OCI-LY7 (cell line): ENCODE data around the gene DNAH5. TPM values are rescaled to one million over a fixed set of nuclear protein-coding genes. Genes with fewer than 3 reads are reported as not detected.

Experiments used
- BruUV-seq: library from RNA; stranded (reverse); fragments of 400-500 nt; replicated peaks from 2 replicates; lab custom pipeline; 2021; lab: Mats Ljungman, UMichigan
- CTCF ChIA-PET: fragments of 300-600 bp; sonication (Branson Sonifier 250); formaldehyde crosslinking; loops from one replicate; lab custom pipeline; 2022; ENCODE audit warnings: antibody characterized with exemption; ENCODE audit not compliant: unreplicated experiment; lab: Charles Lee
- POLR2A ChIA-PET: fragments of 300-600 bp; sonication (Branson Sonifier 250); formaldehyde crosslinking; loops from one replicate; lab custom pipeline; 2022; ENCODE audit warnings: antibody characterized with exemption; lab: Charles Lee
- DNase-seq: peaks from one replicate; pipeline ENCODE4 v3.0.0-alpha.2; 2015; ENCODE audit warnings: low spot score
- H2AFZ ChIP-seq: fragments of 200-600 bp; sonication (generic), shearing (Covaris generic); 2 replicates; pipeline ENCODE4 v1.6.1; 2014; ENCODE audit warnings: mild to moderate bottlenecking, antibody characterized with exemption, low read length, moderate library complexity
- H3K27ac ChIP-seq: fragments of 200-600 bp; sonication (generic); 2 replicates; pipeline ENCODE4 v1.5.1; 2014; ENCODE audit warnings: mixed run types, low read depth, mild to moderate bottlenecking, moderate library complexity, low read length, inconsistent platforms; ENCODE audit not compliant: poor library complexity, severe bottlenecking
- H3K36me3 ChIP-seq: fragments of 200-600 bp; sonication (generic); 2 replicates; pipeline ENCODE4 v1.6.1; 2014; ENCODE audit warnings: mild to moderate bottlenecking, antibody characterized with exemption, low read length, moderate library complexity, mixed read lengths; ENCODE audit not compliant: insufficient read depth
- H3K4me1 ChIP-seq: fragments of 200-600 bp; sonication (generic); 2 replicates; pipeline ENCODE4 v1.5.1; 2014; ENCODE audit warnings: mild to moderate bottlenecking, low read length; ENCODE audit not compliant: insufficient read depth, poor library complexity, severe bottlenecking
- H3K4me2 ChIP-seq: fragments of 200-600 bp; sonication (generic); 2 replicates; pipeline ENCODE4 v1.6.1; 2014; ENCODE audit warnings: mild to moderate bottlenecking, low read length
- H3K4me3 ChIP-seq: fragments of 200-600 bp; sonication (generic); 2 replicates; pipeline ENCODE4 v1.5.1; 2014; ENCODE audit warnings: mild to moderate bottlenecking, low read depth, low read length; ENCODE audit not compliant: poor library complexity, severe bottlenecking
- H3K79me2 ChIP-seq: fragments of 200-600 bp; sonication (generic); 2 replicates; pipeline ENCODE4 v1.6.1; 2016; ENCODE audit warnings: low read depth, mild to moderate bottlenecking, low read length, moderate library complexity, mixed read lengths; ENCODE audit not compliant: insufficient read depth
- H3K9me2 ChIP-seq: fragments of 200-600 bp; sonication (generic); 2 replicates; pipeline ENCODE4 v1.6.1; 2016; ENCODE audit warnings: mild to moderate bottlenecking, low read length, mixed read lengths; ENCODE audit not compliant: insufficient read depth
- H3K9me3 ChIP-seq: fragments of 200-600 bp; sonication (generic); 2 replicates; pipeline ENCODE4 v1.6.1; 2014; ENCODE audit warnings: mild to moderate bottlenecking, mixed run types, low read length, mixed read lengths
- H4K20me1 ChIP-seq: fragments of 200-600 bp; sonication (generic); 2 replicates; pipeline ENCODE4 v1.6.1; 2014; ENCODE audit warnings: mild to moderate bottlenecking, antibody characterized with exemption, low read length, moderate library complexity, mixed read lengths; ENCODE audit not compliant: insufficient read depth
- EZH2phosphoT487 ChIP-seq: fragments of 200-600 bp; sonication (generic); IDR thresholded peaks from 2 replicates; pipeline ENCODE4 v1.6.1; 2018; ENCODE audit warnings: low read depth, borderline replicate concordance, mild to moderate bottlenecking, mixed run types, antibody characterized with exemption, low read length, moderate library complexity, mixed read lengths
- intact Hi-C: fragments of 100-400 bp; cut with micrococcal nuclease; formaldehyde crosslinking; loops from one replicate; pipeline ENCODE4 v1.10.0; 2022; ENCODE audit not compliant: unreplicated experiment
- total RNA-seq, 2 experiments: library from RNA; depleted of rRNA in 1 of 2; stranded (reverse); fragments of >200 nt in 1 of 2; shearing (Covaris generic) in 1 of 2; gene quantifications; 2 replicates each; pipeline ENCODE4 v1.2.3, GENCODE V29; 2014 to 2022
- TF ChIP-seq, protein P1 (sequence below): fragments of 200-600 bp; sonication (generic); conservative IDR thresholded peaks from 2 replicates; pipeline ENCODE4 v1.5.1; 2014; ENCODE audit warnings: mild to moderate bottlenecking, antibody characterized with exemption, low read length, moderate library complexity, mixed read lengths

DNAH5 gene
- total RNA-seq, 2 experiments from 2014 or later = 0.06 TPM; not detected in 1

DNA sequence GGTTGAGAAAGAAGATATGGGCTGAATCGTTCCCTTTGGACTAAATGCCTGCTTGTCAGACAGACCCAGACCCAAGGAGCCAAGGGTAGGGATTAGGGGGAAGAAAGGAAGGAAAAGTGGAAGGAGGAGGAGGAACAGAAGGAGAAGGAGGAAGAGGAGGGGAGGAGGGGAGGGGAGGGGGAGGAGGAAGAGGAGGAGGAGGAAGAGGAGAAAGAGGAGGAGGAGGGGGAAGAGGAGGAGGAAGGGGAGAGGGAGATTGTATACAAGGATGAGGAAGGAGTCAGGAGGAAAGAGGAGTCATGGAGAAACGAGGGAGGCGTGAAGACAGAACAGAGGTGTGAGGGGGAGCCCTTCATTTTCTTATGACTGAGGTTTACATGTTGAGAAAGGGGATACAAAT lies 46.9 kb upstream of the DNAH5 start:
- Histone ChIP-seq H3K79me2 (no peaks in the 10 kb centered on the region), H3K4me2 (no peak overlapping the region), H3K27ac (no peak overlapping the region), H3K9me2 (no peaks in the 10 kb centered on the region), H3K4me1 (no peaks in the 10 kb centered on the region), H4K20me1 (no peaks in the 10 kb centered on the region), H3K4me3 (no peak overlapping the region), H3K9me3 (no peaks in the 10 kb centered on the region), H2AFZ (no peak overlapping the region), H3K36me3 (no peaks in the 10 kb centered on the region)
- BruUV-seq = no TSS peak
- intact Hi-C loops = no loop called here
- DNase-seq = no peak
- TF ChIP-seq, protein P1, sequence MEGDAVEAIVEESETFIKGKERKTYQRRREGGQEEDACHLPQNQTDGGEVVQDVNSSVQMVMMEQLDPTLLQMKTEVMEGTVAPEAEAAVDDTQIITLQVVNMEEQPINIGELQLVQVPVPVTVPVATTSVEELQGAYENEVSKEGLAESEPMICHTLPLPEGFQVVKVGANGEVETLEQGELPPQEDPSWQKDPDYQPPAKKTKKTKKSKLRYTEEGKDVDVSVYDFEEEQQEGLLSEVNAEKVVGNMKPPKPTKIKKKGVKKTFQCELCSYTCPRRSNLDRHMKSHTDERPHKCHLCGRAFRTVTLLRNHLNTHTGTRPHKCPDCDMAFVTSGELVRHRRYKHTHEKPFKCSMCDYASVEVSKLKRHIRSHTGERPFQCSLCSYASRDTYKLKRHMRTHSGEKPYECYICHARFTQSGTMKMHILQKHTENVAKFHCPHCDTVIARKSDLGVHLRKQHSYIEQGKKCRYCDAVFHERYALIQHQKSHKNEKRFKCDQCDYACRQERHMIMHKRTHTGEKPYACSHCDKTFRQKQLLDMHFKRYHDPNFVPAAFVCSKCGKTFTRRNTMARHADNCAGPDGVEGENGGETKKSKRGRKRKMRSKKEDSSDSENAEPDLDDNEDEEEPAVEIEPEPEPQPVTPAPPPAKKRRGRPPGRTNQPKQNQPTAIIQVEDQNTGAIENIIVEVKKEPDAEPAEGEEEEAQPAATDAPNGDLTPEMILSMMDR = no peak
- TF ChIP-seq EZH2phosphoT487 = no peak
- ChIA-PET POLR2A (no interaction called here), CTCF (no interaction called here)

DNA sequence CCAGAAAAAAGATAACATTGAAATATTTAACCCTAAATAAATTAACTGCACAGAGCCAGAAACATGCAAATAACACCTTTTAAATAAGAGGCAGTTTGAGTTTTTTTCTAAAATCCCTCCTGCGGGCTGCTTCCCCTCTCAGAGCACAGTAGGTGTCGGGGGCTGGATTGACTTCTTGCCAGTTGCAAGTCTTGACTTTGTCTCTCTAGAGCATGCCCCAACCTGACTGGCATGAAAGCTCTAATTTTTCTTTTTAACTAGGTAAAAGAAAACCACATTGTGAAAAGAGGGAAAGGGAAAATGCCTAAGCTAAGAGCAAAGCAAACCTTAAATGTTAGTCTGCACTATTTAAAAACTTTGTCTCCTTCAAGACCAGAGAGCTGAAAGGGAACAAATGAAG lies 46.4 kb upstream of the DNAH5 start:
- H3K4me1 ChIP-seq = no peaks in the 10 kb centered on the region
- TF ChIP-seq, protein P1 = no peak
- TF ChIP-seq EZH2phosphoT487 = no peak
- no peak overlapping the region for H3K27ac ChIP-seq
- no peaks in the 10 kb centered on the region for H3K79me2 ChIP-seq
- ChIA-PET CTCF (no interaction called here), POLR2A (no interaction called here)
- H2AFZ ChIP-seq = no peak overlapping the region
- H3K36me3 ChIP-seq = no peaks in the 10 kb centered on the region
- H3K4me2 ChIP-seq = no peak overlapping the region
- intact Hi-C loops = no loop called here
- no peaks in the 10 kb centered on the region for H4K20me1 ChIP-seq
- no peak for DNase-seq
- BruUV-seq = no TSS peak
- no peak overlapping the region for H3K4me3 ChIP-seq
- H3K9me2 ChIP-seq = no peaks in the 10 kb centered on the region
- no peaks in the 10 kb centered on the region for H3K9me3 ChIP-seq

DNA sequence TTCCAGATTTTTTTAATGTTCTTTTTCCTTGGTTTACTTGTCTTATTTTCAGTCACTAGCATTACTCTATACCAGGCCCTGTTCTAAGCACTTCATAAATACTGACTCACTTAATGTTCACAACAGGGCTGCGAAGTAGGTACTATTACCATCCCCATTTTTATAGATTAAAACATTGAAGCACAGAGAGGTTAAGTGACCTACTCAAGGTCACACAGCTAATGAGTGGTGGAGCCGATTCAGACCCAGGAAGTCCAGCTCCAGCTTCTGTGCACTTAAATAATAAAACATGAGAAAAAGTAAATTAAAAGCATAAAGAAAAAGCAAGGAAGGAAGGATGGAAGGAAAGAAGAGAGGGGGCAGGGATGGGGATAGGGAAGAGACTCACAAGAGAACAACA lies 45.3 kb upstream of the DNAH5 start:
- CTCF ChIA-PET = no interaction called here
- Histone ChIP-seq H3K36me3 (no peaks in the 10 kb centered on the region), H3K79me2 (no peaks in the 10 kb centered on the region), H3K4me2 (no peak overlapping the region), H4K20me1 (no peaks in the 10 kb centered on the region), H3K9me3 (no peaks in the 10 kb centered on the region), H3K27ac (no peak overlapping the region), H3K4me3 (no peak overlapping the region), H3K9me2 (no peaks in the 10 kb centered on the region), H3K4me1 (no peaks in the 10 kb centered on the region), H2AFZ (no peak overlapping the region)
- no TSS peak for BruUV-seq
- no peak for TF ChIP-seq EZH2phosphoT487
- TF ChIP-seq, protein P1 = no peak
- DNase-seq = no peak
- intact Hi-C loops = loop anchor here (2.0 to 10.0 kb wide), 4 partner anchors 95 to 657 kb away; no protein-coding TSS in a partner anchor
- POLR2A ChIA-PET = no interaction called here
